ENCODE results near the gene POLR3C. TPM values are rescaled to one million over a fixed set of nuclear protein-coding genes. Genes with fewer than 3 reads are reported as not detected.

Gene POLR3C
- total and polyA plus RNA-seq, 2 donors from 2014 or later = 16.1 to 30.0 TPM

- DNase-seq = no peak
Observed at GRCh38 chr1:145799806-145800205, 24.2 kb upstream of the POLR3C start.

GRCh38 chr1:145804235-145805045 lies 19.6 kb upstream of the POLR3C start:
- TF ChIP-seq CTCF (IDR thresholded peaks at IDR 0.05; ENCODE audit: borderline replicate concordance, extremely low read depth, insufficient read depth) = no peak
- intact Hi-C loops (cut with DNase I) = no loop called here
- H3K9me3 ChIP-seq (ENCODE audit: control insufficient read depth in 2 of 3, insufficient read depth in 1 of 3, low read length in 3 of 3) = no peaks in the 10 kb centered on the region
- no peak overlapping the region for H3K9ac ChIP-seq (ENCODE audit: low read length in 3 of 3)
- H3K27ac ChIP-seq (ENCODE audit: low read depth in 2 of 2, low read length in 2 of 2) = no peak overlapping the region
- DNase-seq (peak in 1 of 5 donors; percentile 14), FAIRE-seq (no peak)
- H3K27me3 ChIP-seq (ENCODE audit: control insufficient read depth, insufficient read depth, low read length) = no peaks in the 10 kb centered on the region
- H3K36me3 ChIP-seq (ENCODE audit: control insufficient read depth in 2 of 3, insufficient read depth in 3 of 3, low read length in 3 of 3) = no peaks in the 10 kb centered on the region
- peaks cover 0 to 6% (median 3%) of the 10 kb centered on the region in 3 donors for H3K4me1 ChIP-seq (ENCODE audit: control insufficient read depth in 2 of 3, insufficient read depth in 2 of 3, low read depth in 1 of 3, low read length in 3 of 3)
- H3K4me3 ChIP-seq (ENCODE audit: low read length in 3 of 3) = no peak overlapping the region

More at GRCh38 chr1:145799806-145800205, 24.2 kb upstream of the POLR3C start:
- Histone ChIP-seq H3K4me1 (ENCODE audit: control insufficient read depth in 2 of 3, insufficient read depth in 2 of 3, low read depth in 1 of 3, low read length in 3 of 3) (peaks cover 0 to 6% (median 3%) of the 10 kb centered on the region in 3 donors), H3K27me3 (ENCODE audit: control insufficient read depth, insufficient read depth, low read length) (no peaks in the 10 kb centered on the region), H3K9me3 (ENCODE audit: control insufficient read depth in 2 of 3, insufficient read depth in 1 of 3, low read length in 3 of 3) (peaks cover 3 to 16% (median 4%) of the 10 kb centered on the region in 3 donors), H3K36me3 (ENCODE audit: control insufficient read depth in 2 of 3, insufficient read depth in 3 of 3, low read length in 3 of 3) (no peaks in the 10 kb centered on the region), H3K27ac (ENCODE audit: low read depth in 2 of 2, low read length in 2 of 2) (no peak overlapping the region), H3K9ac (ENCODE audit: low read length in 3 of 3) (no peak overlapping the region), H3K4me3 (ENCODE audit: low read length in 3 of 3) (no peak overlapping the region)
- TF ChIP-seq CTCF (IDR thresholded peaks at IDR 0.05; ENCODE audit: borderline replicate concordance, extremely low read depth, insufficient read depth) = no peak
- intact Hi-C loops (cut with DNase I) = no loop called here
- FAIRE-seq = no peak

GRCh38 chr1:145805057-145805456 lies 18.9 kb upstream of the POLR3C start:
- H3K4me1 ChIP-seq (ENCODE audit: control insufficient read depth in 2 of 3, insufficient read depth in 2 of 3, low read depth in 1 of 3, low read length in 3 of 3) = peaks cover 0 to 6% (median 3%) of the 10 kb centered on the region in 3 donors
- no peak for TF ChIP-seq CTCF (IDR thresholded peaks at IDR 0.05; ENCODE audit: borderline replicate concordance, extremely low read depth, insufficient read depth)
- H3K4me3 ChIP-seq (ENCODE audit: low read length in 3 of 3) = no peak overlapping the region
- no peak overlapping the region for H3K9ac ChIP-seq (ENCODE audit: low read length in 3 of 3)
- no peaks in the 10 kb centered on the region for H3K36me3 ChIP-seq (ENCODE audit: control insufficient read depth in 2 of 3, insufficient read depth in 3 of 3, low read length in 3 of 3)
- no peak for DNase-seq
- no peaks in the 10 kb centered on the region for H3K27me3 ChIP-seq (ENCODE audit: control insufficient read depth, insufficient read depth, low read length)
- H3K27ac ChIP-seq (ENCODE audit: low read depth in 2 of 2, low read length in 2 of 2) = no peak overlapping the region
- H3K9me3 ChIP-seq (ENCODE audit: control insufficient read depth in 2 of 3, insufficient read depth in 1 of 3, low read length in 3 of 3) = no peaks in the 10 kb centered on the region
- peak; percentile 6 for FAIRE-seq
- intact Hi-C loops (cut with DNase I) = no loop called here

Measured in kidney (tissue), 14 donors.